Activated CD4-positive, alpha-beta T cell treated with anti-CD3 and anti-CD28 coated beads for 36 hours (primary cell): ENCODE results near the gene CRTAC1. TPM values are rescaled to one million over a fixed set of nuclear protein-coding genes. Genes with fewer than 3 reads are reported as not detected.

Experiments
- ATAC-seq: fragments of 200-7000 bp; cut with Tn5 transposase; one replicate; pipeline ENCODE4 v1.10.0; 2021; ENCODE audit warnings: mild to moderate bottlenecking, moderate library complexity
- CTCF ChIA-PET: fragments of 350-600 bp; sonication (Branson Sonifier 250); formaldehyde crosslinking; loops from one replicate; lab custom pipeline; 2021; ENCODE audit warnings: antibody characterized with exemption; lab: Charles Lee
- POLR2A ChIA-PET: fragments of 350-600 bp; sonication (Branson Sonifier 250); formaldehyde crosslinking; loops from one replicate; lab custom pipeline; 2021; ENCODE audit warnings: antibody characterized with exemption, inconsistent platforms; lab: Charles Lee
- DNase-seq: peaks from one replicate; pipeline ENCODE4 v3.0.0-alpha.2; 2020
- H3K27ac Mint-ChIP-seq: one replicate; pipeline ENCODE4 v1.8.0; 2021; ENCODE audit warnings: mixed read lengths
- H3K27me3 Mint-ChIP-seq: one replicate; pipeline ENCODE4 v1.8.0; 2021; ENCODE audit warnings: mixed read lengths
- H3K36me3 Mint-ChIP-seq: one replicate; pipeline ENCODE4 v1.8.0; 2021; ENCODE audit warnings: low read depth, mixed read lengths
- H3K4me1 Mint-ChIP-seq: one replicate; pipeline ENCODE4 v1.8.0; 2021; ENCODE audit warnings: mixed read lengths
- H3K4me3 Mint-ChIP-seq: one replicate; pipeline ENCODE4 v1.8.0; 2021; ENCODE audit warnings: mild to moderate bottlenecking, moderate library complexity, mixed read lengths
- H3K9me3 Mint-ChIP-seq: one replicate; pipeline ENCODE4 v1.8.0; 2021; ENCODE audit warnings: low read depth, mixed read lengths
- intact Hi-C, 2 experiments: fragments of 100-400 bp; cut with DNase I in 1 of 2; cut with micrococcal nuclease in 1 of 2; formaldehyde crosslinking; loops; one replicate each; pipeline versions ENCODE4 v1.14.2 to v1.15.1; 2022 to 2024; cut with DNase I, micrococcal nuclease
- total RNA-seq, 2 experiments: library from RNA; stranded (reverse); gene quantifications; one replicate each; pipeline ENCODE4 v1.2.3, GENCODE V29; 2021

CRTAC1 gene
- total RNA-seq, 2 experiments from 2014 or later: not detected

DNA sequence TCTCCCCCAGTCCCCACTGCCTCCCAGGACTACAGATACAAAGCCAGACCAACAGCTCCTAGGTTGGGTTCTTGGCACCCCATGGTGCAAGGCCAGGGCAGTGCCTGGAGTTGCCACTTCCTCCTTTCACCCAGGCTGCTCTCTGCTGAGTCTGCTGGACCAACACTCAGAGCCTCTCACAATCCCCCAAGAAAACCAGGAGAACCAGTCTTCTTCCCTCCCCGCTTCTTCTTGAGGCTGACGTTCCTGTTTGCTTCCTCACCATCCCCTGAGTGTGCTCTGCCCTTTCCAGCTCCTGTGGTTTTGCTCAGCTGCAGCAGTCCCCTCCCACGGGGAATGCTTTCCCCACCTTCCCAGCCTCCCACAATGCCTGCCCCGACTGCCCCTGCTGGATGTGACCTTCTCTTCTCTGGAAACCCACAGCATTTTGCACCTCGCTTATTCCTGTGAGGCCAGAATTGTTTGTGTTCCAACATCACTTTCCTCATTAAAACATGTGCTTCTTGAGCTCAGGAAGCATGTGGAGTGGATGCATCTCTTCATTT lies 90.9 kb downstream of the CRTAC1 start:
- peaks cover 22% of the 10 kb centered on the region for H3K27me3 Mint-ChIP-seq
- H3K36me3 Mint-ChIP-seq: no peaks in the 10 kb centered on the region
- CTCF ChIA-PET: interaction anchor here (0.6 to 1.1 kb wide), 3 partner anchors 88 to 102 kb away, joined by 3 read pairs; no protein-coding TSS in a partner anchor
- H3K27ac Mint-ChIP-seq: no peak overlapping the region
- no peak for ATAC-seq
- H3K4me3 Mint-ChIP-seq: no peak overlapping the region
- DNase-seq: no peak
- H3K4me1 Mint-ChIP-seq: no peaks in the 10 kb centered on the region
- intact Hi-C loops: no loop called here
- no peaks in the 10 kb centered on the region for H3K9me3 Mint-ChIP-seq
- POLR2A ChIA-PET: no interaction called here

- DNase-seq (no peak), ATAC-seq (no peak)
- intact Hi-C loops: no loop called here
- ChIA-PET POLR2A (no interaction called here), CTCF (no interaction called here)
- Mint-ChIP-seq H3K27me3 (peaks cover 21% of the 10 kb centered on the region), H3K4me1 (no peaks in the 10 kb centered on the region), H3K4me3 (no peak overlapping the region), H3K9me3 (no peaks in the 10 kb centered on the region), H3K36me3 (no peaks in the 10 kb centered on the region), H3K27ac (no peak overlapping the region)
Observed at GRCh38 chr10:97937928-97938327, 92.5 kb downstream of the CRTAC1 start.

DNA sequence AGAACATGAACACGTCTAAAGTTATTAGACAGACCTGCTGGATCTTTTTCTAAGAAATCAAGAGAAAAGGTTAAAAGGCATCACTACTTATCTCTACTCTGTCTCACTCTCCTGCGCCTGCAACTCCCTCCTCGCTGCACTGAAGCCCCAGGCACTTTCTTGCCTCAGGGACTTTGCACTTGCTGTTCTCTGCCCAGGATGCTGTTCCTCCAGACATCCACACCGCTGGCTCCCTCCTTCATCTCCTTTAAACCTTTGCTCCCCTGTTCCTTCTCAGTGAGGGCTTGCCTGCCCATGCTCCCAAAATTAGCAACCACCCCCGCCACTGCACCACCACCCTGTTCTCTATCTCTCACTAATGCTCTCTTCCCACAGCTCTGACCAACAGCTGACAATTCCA lies 93.4 kb downstream of the CRTAC1 start:
- no peak overlapping the region for H3K4me3 Mint-ChIP-seq
- ChIA-PET POLR2A (no interaction called here), CTCF (no interaction called here)
- no peak for DNase-seq
- H3K4me1 Mint-ChIP-seq: no peaks in the 10 kb centered on the region
- peaks cover 18% of the 10 kb centered on the region for H3K27me3 Mint-ChIP-seq
- ATAC-seq: no peak
- no peak overlapping the region for H3K27ac Mint-ChIP-seq
- H3K9me3 Mint-ChIP-seq: no peaks in the 10 kb centered on the region
- H3K36me3 Mint-ChIP-seq: no peaks in the 10 kb centered on the region
- intact Hi-C loops: no loop called here

DNA sequence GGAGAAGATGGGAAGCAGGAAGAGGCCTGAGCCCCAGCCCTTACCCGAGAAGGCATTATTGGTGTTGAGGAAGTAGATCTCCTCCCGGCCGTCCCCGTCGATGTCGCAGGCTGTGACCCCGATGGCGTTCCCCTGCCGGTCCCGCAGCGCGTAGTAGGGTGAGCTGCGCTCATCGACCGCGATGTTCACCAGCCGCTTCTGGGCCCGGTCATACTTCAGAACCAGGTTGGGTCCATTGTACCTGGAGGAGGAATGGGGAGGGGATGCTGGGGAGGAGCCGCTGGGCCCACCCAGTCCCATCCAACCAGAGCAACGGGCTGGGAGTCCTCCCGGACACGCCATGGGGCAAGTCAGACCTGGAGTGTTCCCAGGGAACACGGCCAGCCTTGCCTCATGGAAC lies 94.3 kb downstream of the CRTAC1 start:
- Mint-ChIP-seq H3K27ac (no peak overlapping the region), H3K9me3 (no peaks in the 10 kb centered on the region), H3K4me3 (no peak overlapping the region), H3K27me3 (peaks cover 9% of the 10 kb centered on the region), H3K4me1 (no peaks in the 10 kb centered on the region), H3K36me3 (no peaks in the 10 kb centered on the region)
- POLR2A ChIA-PET: no interaction called here
- DNase-seq (no peak), ATAC-seq (no peak)
- intact Hi-C loops: no loop called here
- CTCF ChIA-PET: no interaction called here

- ATAC-seq: no peak
- POLR2A ChIA-PET: no interaction called here
- no peaks in the 10 kb centered on the region for H3K9me3 Mint-ChIP-seq
Observed at GRCh38 chr10:97932932-97933530, 97.4 kb downstream of the CRTAC1 start.

DNA sequence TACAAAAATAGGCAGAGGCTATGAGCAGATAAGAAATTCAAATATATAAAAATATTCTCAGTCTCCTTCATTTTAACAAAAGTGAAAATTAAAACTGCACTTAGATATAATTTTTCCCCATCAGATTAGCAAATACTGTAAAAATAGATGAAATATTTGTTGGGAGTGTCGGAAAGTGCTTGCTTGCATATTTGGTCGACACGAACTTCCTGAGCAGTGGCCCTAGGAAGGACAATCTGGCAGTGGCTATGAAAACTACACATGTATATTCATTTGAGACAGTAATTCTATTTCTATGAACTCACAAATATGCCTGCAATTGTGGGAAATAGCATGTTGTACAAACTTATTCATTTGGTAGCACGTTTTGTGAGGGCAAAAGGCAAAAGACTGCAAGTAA lies 99.4 kb downstream of the CRTAC1 start:
- H3K27ac Mint-ChIP-seq: no peak overlapping the region
- ChIA-PET CTCF (interaction anchor here (0.8 to 1.3 kb wide), 3 partner anchors 10 to 115 kb away, joined by 3 to 5 read pairs (median 4); no protein-coding TSS in a partner anchor), POLR2A (no interaction called here)
- no peaks in the 10 kb centered on the region for H3K9me3 Mint-ChIP-seq
- DNase-seq (no peak), ATAC-seq (no peak)
- no peak overlapping the region for H3K4me3 Mint-ChIP-seq
- H3K36me3 Mint-ChIP-seq: no peaks in the 10 kb centered on the region
- peaks cover 3% of the 10 kb centered on the region for H3K27me3 Mint-ChIP-seq
- H3K4me1 Mint-ChIP-seq: no peaks in the 10 kb centered on the region
- intact Hi-C loops: no loop called here

More at GRCh38 chr10:97932932-97933530, 97.4 kb downstream of the CRTAC1 start:
- H3K4me1 Mint-ChIP-seq: no peaks in the 10 kb centered on the region
- no peak overlapping the region for H3K27ac Mint-ChIP-seq
- no peak overlapping the region for H3K4me3 Mint-ChIP-seq
- CTCF ChIA-PET: no interaction called here
- intact Hi-C loops: no loop called here
- H3K27me3 Mint-ChIP-seq: peaks cover 7% of the 10 kb centered on the region
- H3K36me3 Mint-ChIP-seq: no peaks in the 10 kb centered on the region
- DNase-seq: no peak

- ChIA-PET CTCF (no interaction called here), POLR2A (no interaction called here)
- DNase-seq: no peak
- Mint-ChIP-seq H3K9me3 (no peaks in the 10 kb centered on the region), H3K27ac (no peak overlapping the region), H3K27me3 (peaks cover 18% of the 10 kb centered on the region), H3K36me3 (no peaks in the 10 kb centered on the region), H3K4me3 (no peak overlapping the region), H3K4me1 (no peaks in the 10 kb centered on the region)
- intact Hi-C loops: no loop called here
- ATAC-seq: no peak
Observed at GRCh38 chr10:97928897-97929296, 101.5 kb downstream of the CRTAC1 start.

DNA sequence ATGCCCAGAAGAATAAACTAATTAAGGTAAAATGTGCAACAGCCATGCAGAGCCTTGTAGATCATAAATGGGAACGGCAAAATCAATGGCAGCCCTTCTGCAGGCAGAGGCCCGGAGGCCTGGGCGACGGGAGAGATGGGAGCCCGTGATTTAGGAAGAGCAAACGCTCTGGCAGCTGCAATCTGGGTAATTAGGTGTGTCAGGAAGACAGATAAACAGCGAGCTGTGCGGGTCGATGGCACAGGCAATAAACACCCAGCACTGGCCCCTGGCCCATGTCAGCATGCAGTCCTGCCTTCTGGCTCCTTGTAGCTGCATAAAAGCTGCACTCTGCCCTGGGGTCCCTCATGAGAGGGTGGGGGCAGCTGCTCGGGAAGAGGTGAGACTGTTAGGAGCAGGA lies 102.8 kb downstream of the CRTAC1 start:
- POLR2A ChIA-PET: no interaction called here
- Mint-ChIP-seq H3K27me3 (peaks cover 19% of the 10 kb centered on the region), H3K27ac (no peak overlapping the region), H3K4me3 (no peak overlapping the region), H3K36me3 (no peaks in the 10 kb centered on the region), H3K4me1 (no peaks in the 10 kb centered on the region), H3K9me3 (no peaks in the 10 kb centered on the region)
- ATAC-seq: no peak
- intact Hi-C loops: no loop called here
- DNase-seq: no peak
- CTCF ChIA-PET: interaction anchor here (1.1 to 1.7 kb wide), 3 partner anchors 9 to 119 kb away, joined by 3 to 8 read pairs (median 6); no protein-coding TSS in a partner anchor

DNA sequence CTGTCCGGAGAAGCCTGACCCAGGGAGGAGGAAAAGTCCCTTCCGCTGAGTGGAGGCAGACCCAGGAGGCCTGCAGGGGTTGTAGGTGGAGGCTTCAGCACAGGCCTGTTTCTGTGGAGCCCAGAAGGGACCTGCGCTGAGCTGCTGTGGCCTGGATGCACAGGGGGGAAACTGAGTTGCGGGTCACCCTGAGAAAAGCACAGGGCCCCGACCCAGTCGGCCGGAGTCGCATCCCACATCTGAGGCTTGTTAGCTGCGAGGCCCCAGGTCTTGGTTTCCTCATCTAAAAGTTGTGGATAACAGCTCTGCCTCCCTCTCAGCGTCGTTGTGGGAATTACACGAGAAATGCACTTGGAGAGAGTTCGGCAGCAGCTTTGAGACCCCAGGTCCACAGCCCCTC lies 104.4 kb downstream of the CRTAC1 start:
- no peak overlapping the region for H3K27ac Mint-ChIP-seq
- intact Hi-C loops: no loop called here
- ATAC-seq (no peak), DNase-seq (no peak)
- no peaks in the 10 kb centered on the region for H3K9me3 Mint-ChIP-seq
- ChIA-PET CTCF (interaction anchor here (1.1 to 1.7 kb wide), 2 partner anchors 102 to 120 kb away, joined by 4 to 6 read pairs; no protein-coding TSS in a partner anchor), POLR2A (no interaction called here)
- no peaks in the 10 kb centered on the region for H3K36me3 Mint-ChIP-seq
- no peak overlapping the region for H3K4me3 Mint-ChIP-seq
- H3K4me1 Mint-ChIP-seq: no peaks in the 10 kb centered on the region
- peaks cover 19% of the 10 kb centered on the region for H3K27me3 Mint-ChIP-seq

DNA sequence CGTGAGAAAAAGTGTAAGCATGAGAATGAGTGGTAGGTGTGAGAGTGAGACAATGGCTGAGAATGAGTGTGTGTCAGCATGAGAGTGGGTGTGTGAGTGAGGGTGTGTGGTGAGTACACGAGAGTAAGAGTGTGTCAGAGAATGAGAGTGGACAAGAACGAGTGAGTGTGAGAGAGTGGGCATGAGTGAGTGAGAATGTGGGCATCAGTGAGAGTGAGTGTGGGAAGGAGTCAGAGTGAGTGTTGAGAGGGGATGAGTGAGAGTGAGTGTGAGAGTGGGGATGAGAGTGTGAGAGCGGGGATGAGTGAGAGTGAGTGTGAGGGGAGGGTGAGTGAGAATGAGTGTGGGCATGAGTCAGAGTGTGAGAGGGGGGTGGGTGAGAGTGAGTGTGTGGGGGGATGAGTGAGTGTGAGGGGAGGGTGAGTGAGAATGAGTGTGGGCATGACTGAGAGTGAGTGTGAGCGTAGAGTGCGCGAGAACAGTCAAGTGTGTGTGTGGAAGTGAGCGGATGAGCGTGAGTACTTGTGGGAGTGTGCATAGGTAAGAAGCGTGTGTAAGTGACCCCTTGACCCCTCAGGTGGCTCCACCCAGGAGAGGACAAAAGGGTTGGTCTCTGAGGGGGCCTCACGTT lies 105.0 kb downstream of the CRTAC1 start:
- Mint-ChIP-seq H3K36me3 (no peaks in the 10 kb centered on the region), H3K27me3 (peaks cover 19% of the 10 kb centered on the region), H3K4me1 (no peaks in the 10 kb centered on the region), H3K9me3 (no peaks in the 10 kb centered on the region), H3K4me3 (no peak overlapping the region), H3K27ac (no peak overlapping the region)
- POLR2A ChIA-PET: no interaction called here
- peak; percentile 42 for ATAC-seq
- intact Hi-C loops: no loop called here
- CTCF ChIA-PET: no interaction called here
- no peak for DNase-seq

DNA sequence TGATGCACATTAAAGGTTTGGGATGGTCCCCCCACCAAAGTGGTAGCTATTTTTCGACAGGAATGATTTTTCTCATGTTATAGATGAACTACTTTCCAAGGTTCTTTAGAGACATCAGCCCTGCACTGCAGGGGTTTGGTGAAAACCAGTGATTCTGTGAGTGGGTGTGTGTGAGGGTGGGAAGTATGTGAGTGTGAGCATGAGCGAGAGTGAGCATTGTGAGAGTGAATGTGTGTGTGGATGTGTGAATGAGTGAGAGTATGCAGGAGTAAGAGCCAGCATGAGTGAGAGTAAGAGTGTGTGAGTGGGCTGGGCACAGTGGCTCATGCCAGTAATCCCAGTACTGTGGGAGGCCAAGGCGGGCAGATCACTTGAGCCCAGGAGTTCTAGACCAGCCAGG lies 105.7 kb downstream of the CRTAC1 start:
- H3K27ac Mint-ChIP-seq: no peak overlapping the region
- no peaks in the 10 kb centered on the region for H3K36me3 Mint-ChIP-seq
- CTCF ChIA-PET: interaction anchor here (1.2 to 1.6 kb wide), 2 partner anchors 10 to 109 kb away, joined by 3 to 6 read pairs; no protein-coding TSS in a partner anchor
- peaks cover 19% of the 10 kb centered on the region for H3K27me3 Mint-ChIP-seq
- intact Hi-C loops: no loop called here
- DNase-seq: no peak
- POLR2A ChIA-PET: no interaction called here
- no peak overlapping the region for H3K4me3 Mint-ChIP-seq
- no peaks in the 10 kb centered on the region for H3K4me1 Mint-ChIP-seq
- no peaks in the 10 kb centered on the region for H3K9me3 Mint-ChIP-seq
- no peak for ATAC-seq

DNA sequence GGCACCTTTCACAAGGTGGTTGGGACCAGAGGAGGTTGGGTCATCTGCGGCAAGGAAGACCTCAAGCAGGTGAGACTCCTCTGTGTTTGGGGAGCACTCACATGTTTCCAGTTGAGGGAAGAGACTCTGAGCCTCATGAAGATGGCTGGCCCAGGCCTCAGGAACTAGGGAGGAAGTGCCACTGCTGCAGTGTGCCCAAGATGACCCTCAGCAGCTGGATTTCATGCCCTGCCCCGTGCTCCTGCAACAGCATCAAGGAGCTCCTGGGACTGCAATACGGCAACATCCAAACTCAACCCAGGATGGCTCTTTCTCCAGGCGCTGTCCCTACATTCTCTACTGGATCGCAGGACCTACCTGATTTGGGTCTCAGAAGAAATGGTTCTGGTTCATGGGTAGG lies 106.9 kb downstream of the CRTAC1 start:
- Mint-ChIP-seq H3K4me3 (no peak overlapping the region), H3K27me3 (peaks cover 17% of the 10 kb centered on the region), H3K4me1 (peaks cover 4% of the 10 kb centered on the region), H3K27ac (no peak overlapping the region), H3K9me3 (no peaks in the 10 kb centered on the region), H3K36me3 (no peaks in the 10 kb centered on the region)
- intact Hi-C loops: no loop called here
- no peak for ATAC-seq
- POLR2A ChIA-PET: no interaction called here
- no peak for DNase-seq
- CTCF ChIA-PET: interaction anchor here (0.6 to 1.6 kb wide), 3 partner anchors 9 to 386 kb away, joined by 4 to 6 read pairs (median 5); no protein-coding TSS in a partner anchor
